ENCODE measurements around the gene ENG.

The ENG gene

DNA sequence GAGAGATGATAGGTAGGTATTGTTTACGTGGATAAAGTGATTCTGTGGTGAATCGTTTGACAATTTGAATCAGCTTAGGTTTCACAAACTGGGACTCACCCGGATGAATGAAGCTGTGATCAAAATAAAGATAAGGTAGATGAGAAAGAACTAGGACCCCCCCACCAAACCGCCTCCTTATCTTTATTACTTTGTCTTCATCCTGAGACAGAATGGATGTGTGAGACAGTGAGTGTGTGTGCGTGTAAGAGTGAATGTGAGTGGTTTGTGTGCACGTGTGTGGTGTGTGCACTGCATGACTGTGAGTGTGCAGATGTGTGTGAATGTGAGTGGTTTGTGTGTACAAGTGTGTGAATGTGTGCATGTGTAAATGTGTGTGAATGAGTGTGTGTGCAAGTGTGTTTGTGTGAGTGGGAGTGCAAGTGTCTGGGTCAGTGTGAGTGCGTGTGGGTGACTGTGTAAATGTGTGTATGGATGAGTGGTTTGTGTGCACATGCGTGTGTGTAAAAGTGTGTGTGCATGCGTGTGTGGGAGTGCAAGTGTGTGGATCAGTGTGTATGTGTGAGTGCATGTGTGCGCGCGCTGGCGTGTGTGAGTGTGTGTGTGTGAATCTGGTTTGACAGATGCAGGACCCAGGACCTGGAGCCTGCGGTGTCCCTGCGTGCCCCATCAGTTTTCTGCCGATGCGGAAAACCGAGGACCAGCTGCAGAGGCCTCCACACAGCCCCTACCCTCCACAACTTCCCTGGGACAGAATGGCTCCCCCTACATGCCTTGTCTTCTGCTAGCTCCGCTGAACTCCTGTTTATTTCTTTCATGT, 11.4 kb upstream of the ENG start:
- no peak overlapping the region for H3K27ac ChIP-seq (ENCODE audit: low read depth in 2 of 2, low read length in 2 of 2)
- no peak overlapping the region for H3K4me3 ChIP-seq (ENCODE audit: low read length in 2 of 2)
- no peaks in the 10 kb centered on the region for H3K9me3 ChIP-seq (ENCODE audit: control insufficient read depth in 2 of 2, low read length in 2 of 2)
- no peaks in the 10 kb centered on the region for H3K27me3 ChIP-seq (ENCODE audit: control insufficient read depth in 2 of 2, insufficient read depth in 2 of 2, low read length in 2 of 2)
- H3K36me3 ChIP-seq (ENCODE audit: control insufficient read depth in 2 of 2, insufficient read depth in 2 of 2, low read length in 2 of 2) = peaks cover 4 to 27% of the 10 kb centered on the region in 2 donors
- H3K9ac ChIP-seq (ENCODE audit: low read depth in 1 of 2, low read length in 2 of 2) = no peak overlapping the region
- H3K4me1 ChIP-seq (ENCODE audit: control insufficient read depth in 2 of 2, insufficient read depth in 2 of 2, low read length in 2 of 2) = peaks cover 7 to 16% of the 10 kb centered on the region in 2 donors

DNA sequence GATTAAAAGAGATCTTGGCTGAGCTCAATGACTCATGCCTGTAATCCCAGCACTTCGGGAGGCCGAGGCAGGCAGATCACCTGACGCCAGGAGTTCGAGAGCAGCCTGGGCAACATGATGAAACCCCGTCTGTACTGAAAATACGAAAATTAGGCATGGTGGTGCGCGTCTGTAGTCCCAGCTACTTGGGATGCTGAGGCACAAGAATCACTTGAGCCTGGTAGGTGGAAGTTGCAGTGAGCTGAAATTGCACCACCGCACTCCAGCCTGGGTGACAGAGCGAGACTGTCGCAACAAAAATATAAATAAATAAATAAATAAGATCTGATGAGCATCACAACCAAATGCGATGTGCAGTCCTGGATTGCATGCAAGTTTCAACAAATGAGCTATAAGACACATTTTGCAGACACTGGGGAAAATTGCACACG, 8.7 kb upstream of the ENG start:
- no peak overlapping the region for H3K4me3 ChIP-seq (ENCODE audit: low read length in 2 of 2)
- H3K9me3 ChIP-seq (ENCODE audit: control insufficient read depth in 2 of 2, low read length in 2 of 2) = no peaks in the 10 kb centered on the region
- H3K27ac ChIP-seq (ENCODE audit: low read depth in 2 of 2, low read length in 2 of 2) = peak overlapping the region in 1 of 2 donors; percentile 84
- H3K4me1 ChIP-seq (ENCODE audit: control insufficient read depth in 2 of 2, insufficient read depth in 2 of 2, low read length in 2 of 2) = peaks cover 15 to 21% of the 10 kb centered on the region in 2 donors
- no peaks in the 10 kb centered on the region for H3K27me3 ChIP-seq (ENCODE audit: control insufficient read depth in 2 of 2, insufficient read depth in 2 of 2, low read length in 2 of 2)
- H3K36me3 ChIP-seq (ENCODE audit: control insufficient read depth in 2 of 2, insufficient read depth in 2 of 2, low read length in 2 of 2) = peaks cover 0 to 12% of the 10 kb centered on the region in 2 donors
- no peak overlapping the region for H3K9ac ChIP-seq (ENCODE audit: low read depth in 1 of 2, low read length in 2 of 2)

DNA sequence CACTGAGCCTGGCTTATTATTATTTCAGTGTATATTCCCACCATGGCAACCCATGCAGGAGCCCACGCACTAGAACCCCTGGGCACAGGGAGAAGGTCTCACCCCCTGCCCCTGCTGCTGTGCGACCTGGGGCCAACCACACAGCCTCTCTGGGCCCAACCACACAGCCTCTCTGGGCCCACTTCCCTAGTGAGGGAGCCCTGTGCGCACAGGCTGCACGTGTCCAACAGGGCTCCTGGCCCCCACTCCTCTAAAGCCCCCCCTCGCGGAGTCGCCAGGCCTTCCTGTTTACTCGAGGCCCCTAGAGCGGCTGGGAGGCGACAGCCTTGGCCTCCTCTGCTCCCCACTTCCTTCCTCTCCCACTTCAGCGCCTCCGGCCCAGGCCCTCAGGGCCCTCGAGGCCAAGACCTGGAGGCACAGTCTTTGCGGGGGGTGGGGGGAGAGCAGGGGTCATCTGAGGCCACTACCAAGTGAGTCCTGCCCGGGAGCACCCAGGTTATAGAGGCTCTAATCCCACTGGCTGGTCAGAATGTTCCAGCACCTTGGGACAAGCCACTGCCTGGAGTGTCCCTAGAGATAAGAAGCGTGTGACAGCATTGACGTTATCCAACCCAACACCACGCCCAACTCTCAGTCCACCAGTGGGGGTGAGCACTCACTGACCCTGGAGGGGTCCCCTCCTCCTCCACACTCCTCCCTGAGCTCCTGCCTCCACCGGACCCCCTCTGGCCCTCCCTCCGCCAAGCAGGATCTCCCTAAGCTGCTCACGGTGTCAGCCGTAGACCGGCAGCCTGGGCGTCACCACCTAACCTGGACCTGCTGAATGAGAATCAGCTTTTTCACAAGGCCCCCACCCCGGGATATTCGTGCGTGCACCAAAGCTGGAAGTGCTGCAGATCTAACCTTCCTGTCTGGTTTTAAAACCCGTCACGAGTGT, 7.9 kb upstream of the ENG start:
- no peaks in the 10 kb centered on the region for H3K9me3 ChIP-seq (ENCODE audit: control insufficient read depth in 2 of 2, low read length in 2 of 2)
- H3K27ac ChIP-seq (ENCODE audit: low read depth in 2 of 2, low read length in 2 of 2) = peak overlapping the region; percentile 66 to 84
- peak overlapping the region in 1 of 2 donors; percentile 11 for H3K9ac ChIP-seq (ENCODE audit: low read depth in 1 of 2, low read length in 2 of 2)
- peak overlapping the region in 1 of 2 donors; percentile 20 for H3K4me3 ChIP-seq (ENCODE audit: low read length in 2 of 2)
- peaks cover 0 to 6% of the 10 kb centered on the region in 2 donors for H3K36me3 ChIP-seq (ENCODE audit: control insufficient read depth in 2 of 2, insufficient read depth in 2 of 2, low read length in 2 of 2)
- H3K4me1 ChIP-seq (ENCODE audit: control insufficient read depth in 2 of 2, insufficient read depth in 2 of 2, low read length in 2 of 2) = peaks cover 20 to 28% of the 10 kb centered on the region in 2 donors
- H3K27me3 ChIP-seq (ENCODE audit: control insufficient read depth in 2 of 2, insufficient read depth in 2 of 2, low read length in 2 of 2) = no peaks in the 10 kb centered on the region

DNA sequence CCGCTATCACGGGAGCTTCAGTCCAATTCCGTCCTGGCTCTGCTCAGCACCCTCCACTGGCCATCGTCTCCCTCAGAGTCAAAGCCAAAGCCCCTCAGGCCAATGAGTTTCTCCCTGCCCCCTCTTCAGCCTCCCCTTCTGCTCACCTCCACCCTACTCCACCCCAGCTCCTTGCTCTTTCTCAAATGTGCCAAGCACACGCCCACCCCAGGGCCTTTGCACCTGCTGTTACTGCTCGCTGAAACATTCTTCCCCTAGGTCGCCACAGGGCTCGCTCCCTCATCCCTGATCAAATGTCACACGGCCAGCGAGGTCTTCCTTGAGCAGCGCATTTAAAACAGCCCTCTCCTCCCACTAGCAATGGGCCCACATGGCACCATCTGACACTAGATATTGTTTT, 6.3 kb upstream of the ENG start:
- Histone ChIP-seq H3K36me3 (ENCODE audit: control insufficient read depth in 2 of 2, insufficient read depth in 2 of 2, low read length in 2 of 2) (peaks cover 0 to 3% of the 10 kb centered on the region in 2 donors), H3K4me1 (ENCODE audit: control insufficient read depth in 2 of 2, insufficient read depth in 2 of 2, low read length in 2 of 2) (peaks cover 20 to 32% of the 10 kb centered on the region in 2 donors), H3K27ac (ENCODE audit: low read depth in 2 of 2, low read length in 2 of 2) (no peak overlapping the region), H3K27me3 (ENCODE audit: control insufficient read depth in 2 of 2, insufficient read depth in 2 of 2, low read length in 2 of 2) (no peaks in the 10 kb centered on the region), H3K4me3 (ENCODE audit: low read length in 2 of 2) (no peak overlapping the region), H3K9me3 (ENCODE audit: control insufficient read depth in 2 of 2, low read length in 2 of 2) (no peaks in the 10 kb centered on the region), H3K9ac (ENCODE audit: low read depth in 1 of 2, low read length in 2 of 2) (no peak overlapping the region)

DNA sequence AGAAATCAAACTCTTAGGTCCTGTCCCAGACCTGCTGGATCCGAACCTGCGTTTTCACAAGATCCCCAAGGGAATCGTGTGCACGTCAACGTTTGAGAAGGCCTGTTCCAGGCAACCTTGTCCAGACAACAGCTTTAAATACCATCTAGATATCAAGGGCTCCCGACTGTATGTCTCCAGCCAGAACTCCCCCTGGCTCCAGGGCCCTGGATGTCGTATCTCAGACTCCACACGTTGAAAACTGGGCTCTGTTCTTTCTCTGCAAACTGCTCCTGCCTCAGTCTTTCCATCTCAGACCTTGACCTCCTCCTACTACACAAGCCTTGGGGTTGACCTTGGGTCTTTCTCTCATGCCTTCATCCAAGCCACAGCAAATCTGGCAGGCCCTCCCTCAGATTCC, 5.8 kb upstream of the ENG start:
- H3K9me3 ChIP-seq (ENCODE audit: control insufficient read depth in 2 of 2, low read length in 2 of 2) = no peaks in the 10 kb centered on the region
- peaks cover 0 to 3% of the 10 kb centered on the region in 2 donors for H3K36me3 ChIP-seq (ENCODE audit: control insufficient read depth in 2 of 2, insufficient read depth in 2 of 2, low read length in 2 of 2)
- no peak overlapping the region for H3K27ac ChIP-seq (ENCODE audit: low read depth in 2 of 2, low read length in 2 of 2)
- H3K9ac ChIP-seq (ENCODE audit: low read depth in 1 of 2, low read length in 2 of 2) = no peak overlapping the region
- H3K4me1 ChIP-seq (ENCODE audit: control insufficient read depth in 2 of 2, insufficient read depth in 2 of 2, low read length in 2 of 2) = peaks cover 20 to 32% of the 10 kb centered on the region in 2 donors
- H3K27me3 ChIP-seq (ENCODE audit: control insufficient read depth in 2 of 2, insufficient read depth in 2 of 2, low read length in 2 of 2) = no peaks in the 10 kb centered on the region
- H3K4me3 ChIP-seq (ENCODE audit: low read length in 2 of 2) = no peak overlapping the region

DNA sequence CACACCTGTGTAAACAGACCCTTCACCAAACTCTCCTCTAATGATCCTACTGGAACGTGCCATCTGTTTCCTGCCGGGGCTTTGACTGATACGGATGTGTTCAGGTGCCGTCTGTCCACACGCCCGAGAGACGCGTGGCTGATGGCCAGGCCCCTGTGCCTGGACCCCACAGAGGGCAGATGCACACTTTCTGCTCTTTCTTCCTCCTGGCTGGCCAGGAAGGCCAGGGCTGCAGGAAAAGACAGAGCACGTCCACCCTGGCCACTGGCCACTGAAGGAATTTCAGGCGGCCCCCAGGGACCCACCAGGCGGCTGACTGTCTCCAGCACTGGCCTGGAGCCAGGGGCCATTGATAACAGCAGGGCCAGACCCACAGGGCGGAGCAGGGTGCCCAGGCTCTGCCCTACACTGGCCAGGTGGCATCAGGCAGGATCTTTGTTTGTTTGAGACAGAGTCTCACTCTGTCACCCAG, 3.6 kb upstream of the ENG start:
- H3K9me3 ChIP-seq (ENCODE audit: control insufficient read depth in 2 of 2, low read length in 2 of 2) = no peaks in the 10 kb centered on the region
- H3K9ac ChIP-seq (ENCODE audit: low read depth in 1 of 2, low read length in 2 of 2) = no peak overlapping the region
- peaks cover 24 to 30% of the 10 kb centered on the region in 2 donors for H3K4me1 ChIP-seq (ENCODE audit: control insufficient read depth in 2 of 2, insufficient read depth in 2 of 2, low read length in 2 of 2)
- no peak overlapping the region for H3K4me3 ChIP-seq (ENCODE audit: low read length in 2 of 2)
- H3K27me3 ChIP-seq (ENCODE audit: control insufficient read depth in 2 of 2, insufficient read depth in 2 of 2, low read length in 2 of 2) = no peaks in the 10 kb centered on the region
- H3K36me3 ChIP-seq (ENCODE audit: control insufficient read depth in 2 of 2, insufficient read depth in 2 of 2, low read length in 2 of 2) = no peaks in the 10 kb centered on the region
- H3K27ac ChIP-seq (ENCODE audit: low read depth in 2 of 2, low read length in 2 of 2) = peak overlapping the region in 1 of 2 donors; percentile 3

DNA sequence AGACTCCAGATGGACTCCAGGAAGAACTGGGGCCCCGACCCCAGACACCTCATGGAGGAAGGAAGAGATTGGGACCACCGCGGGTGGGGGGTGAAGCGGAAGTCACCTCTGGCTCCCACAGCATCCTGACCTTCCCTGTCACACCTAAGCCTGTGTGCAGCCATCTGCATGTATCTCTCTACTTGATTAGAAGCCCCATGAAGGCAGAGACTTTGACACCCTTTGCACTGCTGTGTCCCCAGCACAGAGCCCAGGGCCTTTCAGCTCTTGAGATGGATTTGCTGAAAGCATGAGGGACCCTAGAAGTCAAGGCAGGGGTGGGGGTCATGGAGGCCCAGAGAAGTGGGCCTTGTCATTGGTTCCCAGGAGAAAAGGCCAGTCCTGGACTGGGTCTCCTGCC, 2.8 kb upstream of the ENG start:
- Histone ChIP-seq H3K4me1 (ENCODE audit: control insufficient read depth in 2 of 2, insufficient read depth in 2 of 2, low read length in 2 of 2) (peaks cover 24 to 25% of the 10 kb centered on the region in 2 donors), H3K27ac (ENCODE audit: low read depth in 2 of 2, low read length in 2 of 2) (peak overlapping the region in 1 of 2 donors; percentile 3), H3K9me3 (ENCODE audit: control insufficient read depth in 2 of 2, low read length in 2 of 2) (no peaks in the 10 kb centered on the region), H3K27me3 (ENCODE audit: control insufficient read depth in 2 of 2, insufficient read depth in 2 of 2, low read length in 2 of 2) (no peaks in the 10 kb centered on the region), H3K4me3 (ENCODE audit: low read length in 2 of 2) (no peak overlapping the region), H3K36me3 (ENCODE audit: control insufficient read depth in 2 of 2, insufficient read depth in 2 of 2, low read length in 2 of 2) (no peaks in the 10 kb centered on the region), H3K9ac (ENCODE audit: low read depth in 1 of 2, low read length in 2 of 2) (no peak overlapping the region)

DNA sequence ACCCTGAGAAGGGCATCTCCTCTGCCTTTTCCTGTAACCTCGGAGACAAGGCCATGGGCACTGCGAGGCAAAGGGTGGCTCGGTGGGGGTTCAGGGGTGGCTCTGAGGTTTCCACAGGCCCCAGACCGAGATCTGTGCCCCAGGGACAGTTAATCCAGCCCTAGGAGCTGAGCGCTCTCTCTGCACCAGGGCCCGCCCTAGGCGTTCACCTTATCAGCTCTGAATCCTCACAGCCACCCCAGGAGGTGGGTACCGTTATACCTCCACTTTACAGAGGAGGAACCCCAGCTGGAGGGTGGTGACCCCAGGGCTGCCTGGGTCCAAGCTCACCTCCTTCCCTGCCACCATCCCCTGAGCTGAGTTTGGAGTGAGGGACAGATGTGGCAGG, 2.3 kb upstream of the ENG start:
- Histone ChIP-seq H3K27ac (ENCODE audit: low read depth in 2 of 2, low read length in 2 of 2) (no peak overlapping the region), H3K36me3 (ENCODE audit: control insufficient read depth in 2 of 2, insufficient read depth in 2 of 2, low read length in 2 of 2) (no peaks in the 10 kb centered on the region), H3K4me1 (ENCODE audit: control insufficient read depth in 2 of 2, insufficient read depth in 2 of 2, low read length in 2 of 2) (peaks cover 21% of the 10 kb centered on the region in 2 donors), H3K4me3 (ENCODE audit: low read length in 2 of 2) (no peak overlapping the region), H3K9me3 (ENCODE audit: control insufficient read depth in 2 of 2, low read length in 2 of 2) (no peaks in the 10 kb centered on the region), H3K9ac (ENCODE audit: low read depth in 1 of 2, low read length in 2 of 2) (no peak overlapping the region), H3K27me3 (ENCODE audit: control insufficient read depth in 2 of 2, insufficient read depth in 2 of 2, low read length in 2 of 2) (no peaks in the 10 kb centered on the region)

DNA sequence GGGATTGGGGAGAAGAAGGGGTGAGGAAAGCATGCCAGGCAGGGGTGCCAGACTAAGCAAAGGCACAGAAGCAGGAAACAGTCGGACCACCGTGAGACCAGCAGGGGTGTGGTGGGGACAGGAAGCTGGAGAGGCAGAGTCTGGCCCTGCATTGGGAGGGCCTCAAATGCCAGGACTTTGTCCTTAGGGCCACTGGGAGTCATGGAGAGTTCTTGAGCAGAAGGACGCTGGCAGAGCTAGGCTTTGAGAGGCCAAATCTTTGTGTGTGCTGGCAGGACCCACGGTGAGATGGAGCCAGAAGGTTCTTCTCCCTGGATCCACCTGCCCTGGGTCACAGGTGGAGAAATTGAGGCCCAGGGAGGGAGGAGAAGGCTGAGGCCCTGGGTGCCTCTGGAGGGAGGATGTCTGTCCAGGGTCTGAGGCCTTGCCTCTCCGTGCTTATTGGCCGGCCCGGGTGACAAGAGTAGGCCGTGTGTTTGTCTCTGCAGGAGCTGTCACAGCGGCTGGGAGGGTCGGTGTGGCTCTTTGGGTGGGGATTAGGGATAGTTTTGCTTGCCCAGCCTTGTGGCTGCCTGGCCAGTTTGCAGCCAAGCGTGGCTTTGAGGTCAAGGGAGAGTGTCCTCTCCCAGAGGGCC, 1.8 kb upstream of the ENG start:
- peaks cover 16 to 17% of the 10 kb centered on the region in 2 donors for H3K4me1 ChIP-seq (ENCODE audit: control insufficient read depth in 2 of 2, insufficient read depth in 2 of 2, low read length in 2 of 2)
- no peak overlapping the region for H3K27ac ChIP-seq (ENCODE audit: low read depth in 2 of 2, low read length in 2 of 2)
- H3K4me3 ChIP-seq (ENCODE audit: low read length in 2 of 2) = no peak overlapping the region
- H3K9ac ChIP-seq (ENCODE audit: low read depth in 1 of 2, low read length in 2 of 2) = no peak overlapping the region
- H3K36me3 ChIP-seq (ENCODE audit: control insufficient read depth in 2 of 2, insufficient read depth in 2 of 2, low read length in 2 of 2) = no peaks in the 10 kb centered on the region
- no peaks in the 10 kb centered on the region for H3K27me3 ChIP-seq (ENCODE audit: control insufficient read depth in 2 of 2, insufficient read depth in 2 of 2, low read length in 2 of 2)
- no peaks in the 10 kb centered on the region for H3K9me3 ChIP-seq (ENCODE audit: control insufficient read depth in 2 of 2, low read length in 2 of 2)
